DOHH2 (cell line): ENCODE measurements around the gene PROB1.

Experiments used
- EZH2phosphoT487 ChIP-seq: fragments of 200-600 bp; sonication (generic); IDR thresholded peaks from 2 replicates; pipeline ENCODE4 v1.6.1; 2017; ENCODE audit warnings: borderline replicate concordance, mild to moderate bottlenecking, antibody characterized with exemption, low read length, moderate library complexity, mixed read lengths
- TF ChIP-seq, protein P1 (sequence below): fragments of 200-600 bp; sonication (generic); IDR thresholded peaks from one replicate; pipeline ENCODE4 v1.5.1; 2014; ENCODE audit warnings: antibody characterized with exemption, mild to moderate bottlenecking, low read depth, low read length; ENCODE audit not compliant: poor library complexity, severe bottlenecking

DNA sequence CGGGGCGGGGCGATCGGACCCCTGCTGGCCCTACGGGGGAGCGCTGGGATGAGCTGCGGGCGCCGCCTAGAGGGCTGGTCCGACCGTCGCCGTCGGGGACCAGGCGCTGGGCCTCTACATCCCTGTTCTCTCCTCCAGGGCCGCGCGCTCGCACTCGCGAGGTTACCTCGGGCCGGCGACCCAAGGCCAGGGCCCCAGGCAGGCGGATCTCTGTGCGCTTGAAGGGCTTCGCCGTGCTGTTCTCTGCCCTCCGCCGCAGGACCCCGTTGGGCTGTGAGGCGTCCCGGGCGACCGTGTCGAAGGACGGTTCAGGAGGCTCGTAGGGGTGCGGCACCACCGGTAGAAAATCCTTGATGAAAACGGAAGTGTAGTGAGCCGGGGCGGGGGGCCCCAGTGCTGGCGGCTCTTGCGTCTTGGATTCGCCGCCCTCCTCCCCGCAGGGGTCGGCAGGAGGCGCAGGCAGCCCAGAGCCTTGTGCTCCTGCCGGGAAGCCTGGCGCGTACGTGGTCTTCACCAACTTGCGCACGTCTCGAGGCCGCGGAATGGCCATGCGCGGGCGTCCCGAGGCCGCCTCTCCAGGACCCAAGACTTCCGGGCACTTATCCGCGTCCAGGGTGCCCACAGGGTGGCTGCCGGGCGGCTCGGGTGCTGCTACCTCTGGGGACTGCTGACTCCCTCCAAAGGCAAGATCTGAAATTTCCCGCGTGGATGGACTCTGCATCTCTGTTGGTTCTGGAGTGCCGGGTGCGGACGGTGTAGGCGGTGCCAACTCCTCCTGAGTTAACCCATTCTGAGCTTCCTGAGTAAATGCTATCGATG lies 2.0 kb downstream of the PROB1 start:
- TF ChIP-seq, protein P1, sequence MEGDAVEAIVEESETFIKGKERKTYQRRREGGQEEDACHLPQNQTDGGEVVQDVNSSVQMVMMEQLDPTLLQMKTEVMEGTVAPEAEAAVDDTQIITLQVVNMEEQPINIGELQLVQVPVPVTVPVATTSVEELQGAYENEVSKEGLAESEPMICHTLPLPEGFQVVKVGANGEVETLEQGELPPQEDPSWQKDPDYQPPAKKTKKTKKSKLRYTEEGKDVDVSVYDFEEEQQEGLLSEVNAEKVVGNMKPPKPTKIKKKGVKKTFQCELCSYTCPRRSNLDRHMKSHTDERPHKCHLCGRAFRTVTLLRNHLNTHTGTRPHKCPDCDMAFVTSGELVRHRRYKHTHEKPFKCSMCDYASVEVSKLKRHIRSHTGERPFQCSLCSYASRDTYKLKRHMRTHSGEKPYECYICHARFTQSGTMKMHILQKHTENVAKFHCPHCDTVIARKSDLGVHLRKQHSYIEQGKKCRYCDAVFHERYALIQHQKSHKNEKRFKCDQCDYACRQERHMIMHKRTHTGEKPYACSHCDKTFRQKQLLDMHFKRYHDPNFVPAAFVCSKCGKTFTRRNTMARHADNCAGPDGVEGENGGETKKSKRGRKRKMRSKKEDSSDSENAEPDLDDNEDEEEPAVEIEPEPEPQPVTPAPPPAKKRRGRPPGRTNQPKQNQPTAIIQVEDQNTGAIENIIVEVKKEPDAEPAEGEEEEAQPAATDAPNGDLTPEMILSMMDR: peak; percentile 89
- no peak for TF ChIP-seq EZH2phosphoT487
